SU-DHL-6 (cell line): ENCODE results near the gene KCNN3.

ENCODE experiments used
- EZH2phosphoT487 ChIP-seq: fragments of 200-600 bp; sonication (generic), shearing (Covaris generic); conservative IDR thresholded peaks from 2 replicates; pipeline ENCODE4 v1.6.1; 2018; ENCODE audit warnings: mild to moderate bottlenecking, antibody characterized with exemption, low read length, moderate library complexity, mixed read lengths
- TF ChIP-seq, protein P1 (sequence below): fragments of 200-600 bp; sonication (generic); IDR thresholded peaks from one replicate; pipeline ENCODE4 v1.5.1; 2017; ENCODE audit warnings: antibody characterized with exemption, mild to moderate bottlenecking, low read length, moderate library complexity; ENCODE audit not compliant: insufficient read depth, poor library complexity, severe bottlenecking

DNA sequence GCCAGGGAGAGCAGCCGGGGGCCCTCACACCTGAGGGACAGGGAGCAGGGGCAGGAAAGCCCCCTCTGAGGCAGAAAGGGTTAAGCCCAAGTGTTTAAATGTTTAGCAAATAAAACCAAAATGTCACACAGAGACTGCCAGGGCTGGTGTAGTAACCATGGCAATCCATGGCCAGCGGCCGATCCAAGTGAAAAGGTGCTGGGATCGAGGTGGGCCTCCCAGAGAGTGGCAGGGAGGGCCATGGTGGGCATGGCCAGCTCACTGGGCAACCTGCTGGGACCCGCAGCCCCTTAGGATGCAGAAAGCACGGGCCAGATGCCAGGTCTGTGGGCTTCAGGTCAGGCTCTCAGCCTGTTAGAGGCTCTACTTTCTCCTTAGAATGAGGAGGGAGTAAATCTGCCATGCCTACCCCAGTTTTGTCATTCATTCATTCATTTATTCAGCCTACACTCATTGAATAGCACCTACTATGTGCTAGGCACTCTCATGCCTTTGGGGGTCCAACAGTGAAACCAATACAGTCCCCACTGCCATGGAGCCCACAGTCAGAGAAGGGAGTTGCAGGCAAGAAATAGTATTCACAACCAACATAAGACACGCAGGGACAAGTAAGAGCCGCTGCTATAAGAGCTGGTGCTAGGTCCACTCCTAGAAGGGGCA, 56.1 kb downstream of the KCNN3 start:
- TF ChIP-seq, protein P1, sequence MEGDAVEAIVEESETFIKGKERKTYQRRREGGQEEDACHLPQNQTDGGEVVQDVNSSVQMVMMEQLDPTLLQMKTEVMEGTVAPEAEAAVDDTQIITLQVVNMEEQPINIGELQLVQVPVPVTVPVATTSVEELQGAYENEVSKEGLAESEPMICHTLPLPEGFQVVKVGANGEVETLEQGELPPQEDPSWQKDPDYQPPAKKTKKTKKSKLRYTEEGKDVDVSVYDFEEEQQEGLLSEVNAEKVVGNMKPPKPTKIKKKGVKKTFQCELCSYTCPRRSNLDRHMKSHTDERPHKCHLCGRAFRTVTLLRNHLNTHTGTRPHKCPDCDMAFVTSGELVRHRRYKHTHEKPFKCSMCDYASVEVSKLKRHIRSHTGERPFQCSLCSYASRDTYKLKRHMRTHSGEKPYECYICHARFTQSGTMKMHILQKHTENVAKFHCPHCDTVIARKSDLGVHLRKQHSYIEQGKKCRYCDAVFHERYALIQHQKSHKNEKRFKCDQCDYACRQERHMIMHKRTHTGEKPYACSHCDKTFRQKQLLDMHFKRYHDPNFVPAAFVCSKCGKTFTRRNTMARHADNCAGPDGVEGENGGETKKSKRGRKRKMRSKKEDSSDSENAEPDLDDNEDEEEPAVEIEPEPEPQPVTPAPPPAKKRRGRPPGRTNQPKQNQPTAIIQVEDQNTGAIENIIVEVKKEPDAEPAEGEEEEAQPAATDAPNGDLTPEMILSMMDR = no peak
- no peak for TF ChIP-seq EZH2phosphoT487
